Body of pancreas (tissue), 4 donors: ENCODE results near the gene RAD54L.
"Not testable (repeated sequence)": the region's sequence is repeated elsewhere in the genome, so short reads cannot be mapped to it uniquely, and the experiment has no call there.

Experiments used
- POLR2A ChIP-seq, 3 donors: fragments of 450-650 bp; IDR thresholded peaks; one replicate each; pipeline ENCODE4 v1.6.1; 2016; ENCODE audit warnings: antibody characterized with exemption in 3 of 3, mild to moderate bottlenecking in 2 of 3
- TF ChIP-seq, protein P1 (sequence below), 7 experiments: fragments of 450-650 bp in 4 of 7; fragments of 200-600 bp in 3 of 7; sonication (generic) in 3 of 7; IDR thresholded peaks; one replicate each; pipeline ENCODE4 v1.5.1; 2016 to 2019; ENCODE audit warnings: antibody characterized with exemption in 7 of 7

GRCh38 chr1:46241733-46242132, 5.8 kb upstream of the RAD54L start:
- TF ChIP-seq POLR2A (IDR thresholded peaks at IDR 0.05), result not testable (repeated sequence)
- TF ChIP-seq, protein P1, sequence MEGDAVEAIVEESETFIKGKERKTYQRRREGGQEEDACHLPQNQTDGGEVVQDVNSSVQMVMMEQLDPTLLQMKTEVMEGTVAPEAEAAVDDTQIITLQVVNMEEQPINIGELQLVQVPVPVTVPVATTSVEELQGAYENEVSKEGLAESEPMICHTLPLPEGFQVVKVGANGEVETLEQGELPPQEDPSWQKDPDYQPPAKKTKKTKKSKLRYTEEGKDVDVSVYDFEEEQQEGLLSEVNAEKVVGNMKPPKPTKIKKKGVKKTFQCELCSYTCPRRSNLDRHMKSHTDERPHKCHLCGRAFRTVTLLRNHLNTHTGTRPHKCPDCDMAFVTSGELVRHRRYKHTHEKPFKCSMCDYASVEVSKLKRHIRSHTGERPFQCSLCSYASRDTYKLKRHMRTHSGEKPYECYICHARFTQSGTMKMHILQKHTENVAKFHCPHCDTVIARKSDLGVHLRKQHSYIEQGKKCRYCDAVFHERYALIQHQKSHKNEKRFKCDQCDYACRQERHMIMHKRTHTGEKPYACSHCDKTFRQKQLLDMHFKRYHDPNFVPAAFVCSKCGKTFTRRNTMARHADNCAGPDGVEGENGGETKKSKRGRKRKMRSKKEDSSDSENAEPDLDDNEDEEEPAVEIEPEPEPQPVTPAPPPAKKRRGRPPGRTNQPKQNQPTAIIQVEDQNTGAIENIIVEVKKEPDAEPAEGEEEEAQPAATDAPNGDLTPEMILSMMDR (IDR thresholded peaks at IDR 0.05), result not testable (repeated sequence)
